ENCODE results near the gene NOPCHAP1.

Gene NOPCHAP1

GRCh38 chr12:104956870-104957718 lies 29.0 kb upstream of the NOPCHAP1 start:
- no peak for TF ChIP-seq CTCF (IDR thresholded peaks at IDR 0.05)
- H3K27ac ChIP-seq: no peak overlapping the region
- peaks cover 11 to 14% of the 10 kb centered on the region in 2 experiments for H3K4me1 ChIP-seq (ENCODE audit: control insufficient read depth in 1 of 2, insufficient read depth in 1 of 2, low read depth in 1 of 2, low read length in 1 of 2)
- H3K9me3 ChIP-seq: no peaks in the 10 kb centered on the region
- peak overlapping the region; percentile 55 to 62 for H3K4me3 ChIP-seq (ENCODE audit: low read depth in 1 of 2, low read length in 1 of 2)
- H3K36me3 ChIP-seq: no peaks in the 10 kb centered on the region
- H3K27me3 ChIP-seq: peaks cover 92% of the 10 kb centered on the region

- no peaks in the 10 kb centered on the region for H3K36me3 ChIP-seq
- H3K4me3 ChIP-seq (ENCODE audit: low read depth in 1 of 2, low read length in 1 of 2): peak overlapping the region; percentile 55 to 62
- H3K9me3 ChIP-seq: no peaks in the 10 kb centered on the region
- TF ChIP-seq CTCF (IDR thresholded peaks at IDR 0.05): no peak
- no peak overlapping the region for H3K27ac ChIP-seq
- peaks cover 91% of the 10 kb centered on the region for H3K27me3 ChIP-seq
- H3K4me1 ChIP-seq (ENCODE audit: control insufficient read depth in 1 of 2, insufficient read depth in 1 of 2, low read depth in 1 of 2, low read length in 1 of 2): peaks cover 11 to 14% of the 10 kb centered on the region in 2 experiments
Measured at GRCh38 chr12:104957719-104958000, 28.5 kb upstream of the NOPCHAP1 start.

- H3K9me3 ChIP-seq: no peaks in the 10 kb centered on the region
- H3K36me3 ChIP-seq: no peaks in the 10 kb centered on the region
- peaks cover 11 to 14% of the 10 kb centered on the region in 2 experiments for H3K4me1 ChIP-seq (ENCODE audit: control insufficient read depth in 1 of 2, insufficient read depth in 1 of 2, low read depth in 1 of 2, low read length in 1 of 2)
- H3K27ac ChIP-seq: no peak within 1 kb of the TSS
- peak; percentile 18 for TF ChIP-seq CTCF (IDR thresholded peaks at IDR 0.05)
- H3K4me3 ChIP-seq (ENCODE audit: low read depth in 1 of 2, low read length in 1 of 2): peak within 1 kb of the TSS; percentile 55 to 62
- peaks cover 91% of the 10 kb centered on the region for H3K27me3 ChIP-seq
Measured at GRCh38 chr12:104958001-104958804, 27.9 kb upstream of the NOPCHAP1 start, which contains the start of gene SLC41A2. TSS of gene SLC41A2 (minus strand) at chr12:104958290. CDS start at chr12:104928527, 29,763 bp downstream.

GRCh38 chr12:104958805-104959334 lies 27.2 kb upstream of the NOPCHAP1 start:
- H3K27ac ChIP-seq: no peak overlapping the region

More at GRCh38 chr12:104958805-104959334, 27.2 kb upstream of the NOPCHAP1 start:
- TF ChIP-seq CTCF (IDR thresholded peaks at IDR 0.05): no peak
- peaks cover 11 to 14% of the 10 kb centered on the region in 2 experiments for H3K4me1 ChIP-seq (ENCODE audit: control insufficient read depth in 1 of 2, insufficient read depth in 1 of 2, low read depth in 1 of 2, low read length in 1 of 2)
- peak overlapping the region; percentile 55 to 62 for H3K4me3 ChIP-seq (ENCODE audit: low read depth in 1 of 2, low read length in 1 of 2)
- peaks cover 91% of the 10 kb centered on the region for H3K27me3 ChIP-seq
- H3K36me3 ChIP-seq: no peaks in the 10 kb centered on the region
- no peaks in the 10 kb centered on the region for H3K9me3 ChIP-seq
